Natural killer cell treated with Interleukin-12 subunit alpha and Interleukin-12 subunit beta and Interleukin-15 and Interleukin-18, amount 100 ng/mL, for 72 hours (primary cell): Measurements from ENCODE around the gene BCAT1. TPM values are rescaled to one million over a fixed set of nuclear protein-coding genes. Genes with fewer than 3 reads are reported as not detected.

ENCODE experiments used
- total RNA-seq, 2 donors: library from RNA; stranded (reverse); gene quantifications; one replicate each; pipeline ENCODE4 v1.2.3, GENCODE V29; 2022

The BCAT1 gene
- total RNA-seq, 2 donors from 2014 or later = 14.5 to 49.4 TPM

Other genes with a start within 250 kb of the BCAT1 start
- under 1 TPM in 1 of 2 donors, not detected in 1; 0.17 TPM for gene DNAI7, start 246.1 kb upstream of the BCAT1 start, total RNA-seq
- gene ETFRF1, start 246.1 kb upstream of the BCAT1 start, total RNA-seq = 10 to 100 TPM in 1 of 2 donors, 1 to 10 TPM in 1; 6.6 to 10.7 TPM